NCI-H146 treated with DMSO at 0.1 percent for 48 hours (cell line): ENCODE results near the gene HAO1.
"Not testable (repeated sequence)": the region's sequence is repeated elsewhere in the genome, so short reads cannot be mapped to it uniquely, and the experiment has no call there.

Experiments
- DNase-seq: peaks from one replicate; lab custom pipeline; 2025; ENCODE audit not compliant: unreplicated experiment; lab: John Stamatoyannopoulos, UW

The HAO1 gene

DNA sequence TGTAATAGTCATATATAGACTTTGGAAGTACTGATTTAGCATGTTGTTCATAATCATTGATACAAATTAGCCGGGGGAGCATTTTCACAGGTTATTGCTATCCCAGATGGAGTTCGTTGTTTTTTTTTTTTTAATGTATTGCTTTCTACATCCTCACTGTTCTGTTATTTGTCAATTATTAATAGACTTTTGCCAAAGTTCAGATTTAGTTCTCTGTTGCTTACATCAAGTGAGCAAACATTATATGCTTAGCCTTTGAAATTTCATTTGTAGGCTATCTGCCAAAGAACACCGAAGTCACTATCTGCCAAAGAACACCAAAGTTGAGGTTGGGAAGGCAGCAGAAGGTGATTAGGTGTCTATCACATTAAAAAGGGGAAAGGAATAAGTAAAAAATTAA lies at the start of gene HAO1:
HAO1 (minus strand) TSS at position 118 of the 400 bp plus-strand sequence; CDS start at position 82, 36 bp downstream.
- DNase-seq, result no peak

- no peak for DNase-seq
Measured at GRCh38 chr20:7989379-7989778, 49.1 kb upstream of the HAO1 start.

- no peak for DNase-seq
Measured at GRCh38 chr20:7985916-7986315, 45.7 kb upstream of the HAO1 start.

- no peak for DNase-seq
Measured at GRCh38 chr20:7984192-7984591, 43.9 kb upstream of the HAO1 start.

DNA sequence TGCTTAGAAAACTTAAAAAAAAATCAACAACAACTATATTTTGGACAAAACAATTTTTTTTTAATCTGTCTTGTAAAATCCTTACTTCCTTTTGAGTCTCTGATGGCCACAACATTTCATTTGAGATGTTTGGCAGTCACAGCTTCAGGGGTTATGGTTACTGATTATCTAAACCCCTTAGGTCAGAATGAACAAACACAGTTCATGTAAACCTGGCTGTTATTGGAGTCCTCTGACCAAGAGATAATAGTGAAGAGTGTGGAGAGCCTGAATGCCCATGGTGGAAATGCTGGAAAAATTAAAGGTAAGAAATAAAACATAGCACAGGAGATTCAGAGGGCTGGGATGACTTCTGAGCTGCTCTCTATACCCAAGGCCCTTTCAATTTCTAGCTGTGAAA lies 41.1 kb upstream of the HAO1 start:
- no peak for DNase-seq

GRCh38 chr20:7980332-7981046 lies 40.2 kb upstream of the HAO1 start:
- peak; percentile 5 for DNase-seq

GRCh38 chr20:7977709-7978108 lies 37.5 kb upstream of the HAO1 start:
- no peak for DNase-seq

- no peak for DNase-seq
Measured at GRCh38 chr20:7975851-7976414, 35.7 kb upstream of the HAO1 start.

GRCh38 chr20:7974785-7975435 lies 34.7 kb upstream of the HAO1 start:
- no peak for DNase-seq

GRCh38 chr20:7971536-7972280 lies 31.4 kb upstream of the HAO1 start:
- no peak for DNase-seq

DNA sequence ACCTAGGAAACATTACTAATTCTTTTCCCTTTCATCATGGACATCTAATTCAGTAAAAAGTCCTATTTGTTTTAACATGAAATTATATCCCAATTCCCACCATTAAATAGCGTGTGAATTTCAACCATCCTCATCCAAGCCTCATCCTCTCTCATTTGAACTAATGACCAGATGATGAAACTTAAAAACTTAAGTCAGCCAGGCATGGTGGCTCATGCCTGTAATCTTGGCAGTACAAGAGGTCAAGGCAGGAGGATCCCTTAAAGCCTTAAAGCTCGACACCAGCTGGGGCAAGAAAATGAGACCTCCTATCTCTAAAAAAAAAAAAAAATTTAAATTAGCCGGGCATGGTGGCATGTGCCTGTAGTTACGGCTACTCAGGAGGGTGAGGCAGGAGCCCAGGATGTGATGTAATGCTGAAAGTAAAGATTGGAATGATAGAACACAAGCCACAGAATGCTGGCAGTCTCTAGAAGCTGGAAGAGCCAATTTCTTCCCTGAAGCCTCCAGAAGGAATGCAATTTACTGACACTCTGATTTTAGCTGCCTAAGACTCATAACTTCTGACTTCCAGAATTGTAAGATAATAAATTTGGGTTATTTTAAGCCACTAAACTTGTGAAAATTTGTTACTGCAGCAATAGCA lies 27.1 kb upstream of the HAO1 start:
- DNase-seq, result no peak

GRCh38 chr20:7966176-7966575 lies 25.9 kb upstream of the HAO1 start:
- DNase-seq, result no peak

DNA sequence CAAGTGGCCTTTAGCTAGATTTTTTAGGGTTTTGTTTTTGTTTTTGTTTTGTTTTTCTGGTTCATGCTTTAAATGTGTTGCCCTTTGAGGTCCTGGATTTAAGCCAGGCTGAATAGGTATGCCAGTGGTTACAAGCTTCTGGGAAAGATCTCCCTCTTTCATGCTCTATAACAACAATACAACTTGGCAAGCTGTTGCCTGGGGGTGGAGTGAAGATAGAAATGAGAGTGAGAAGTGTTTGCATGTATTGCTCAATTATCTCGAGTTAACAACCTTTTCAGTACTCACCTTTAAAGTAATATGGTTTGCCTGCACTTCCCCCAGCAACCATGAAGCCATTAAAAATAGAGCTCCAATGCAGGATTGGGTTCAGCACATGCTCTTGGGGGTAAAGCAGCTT lies 19.2 kb upstream of the HAO1 start:
- no peak for DNase-seq

DNA sequence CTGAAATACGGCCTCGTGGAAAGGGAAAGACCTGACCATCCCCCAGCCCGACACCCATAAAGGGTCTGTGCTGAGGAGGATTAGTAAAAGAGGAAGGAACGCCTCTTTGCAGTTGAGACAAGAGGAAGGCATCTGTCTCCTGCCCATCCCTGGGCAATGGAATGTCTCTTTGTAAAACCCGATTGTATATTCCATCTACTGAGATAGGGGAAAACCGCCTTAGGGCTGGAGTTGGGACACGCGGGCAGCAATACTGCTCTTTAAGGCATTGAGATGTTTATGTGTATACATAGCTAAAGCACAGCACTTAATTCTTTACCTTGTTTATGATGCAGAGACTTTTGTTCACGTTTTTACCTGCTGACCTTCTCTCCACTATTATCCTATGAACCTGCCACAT lies 16.3 kb upstream of the HAO1 start:
- not testable (repeated sequence) for DNase-seq

- DNase-seq, result no peak
Measured at GRCh38 chr20:7950387-7950786, 10.1 kb upstream of the HAO1 start.

GRCh38 chr20:7943891-7944290 lies 3.6 kb upstream of the HAO1 start:
- DNase-seq, result no peak

DNA sequence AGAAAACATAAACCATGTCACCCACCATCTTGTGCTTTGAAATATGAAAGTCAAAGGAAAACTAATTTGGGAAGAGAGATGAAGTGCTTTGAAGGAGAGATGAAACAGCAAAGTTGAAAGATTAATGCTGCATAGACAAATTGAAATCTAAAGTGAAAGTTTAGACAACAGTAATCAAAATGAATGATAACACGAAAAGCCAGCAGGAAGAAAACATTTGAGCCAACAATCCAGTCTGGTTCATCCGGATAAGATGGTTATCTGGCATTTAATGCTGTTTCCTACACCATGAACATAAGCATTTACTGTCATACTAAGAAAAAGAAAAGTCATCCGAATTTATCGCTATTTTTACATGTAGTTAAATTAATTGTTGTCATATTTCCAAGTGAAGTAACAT lies 595 bp downstream of the HAO1 start:
- DNase-seq, result no peak

DNA sequence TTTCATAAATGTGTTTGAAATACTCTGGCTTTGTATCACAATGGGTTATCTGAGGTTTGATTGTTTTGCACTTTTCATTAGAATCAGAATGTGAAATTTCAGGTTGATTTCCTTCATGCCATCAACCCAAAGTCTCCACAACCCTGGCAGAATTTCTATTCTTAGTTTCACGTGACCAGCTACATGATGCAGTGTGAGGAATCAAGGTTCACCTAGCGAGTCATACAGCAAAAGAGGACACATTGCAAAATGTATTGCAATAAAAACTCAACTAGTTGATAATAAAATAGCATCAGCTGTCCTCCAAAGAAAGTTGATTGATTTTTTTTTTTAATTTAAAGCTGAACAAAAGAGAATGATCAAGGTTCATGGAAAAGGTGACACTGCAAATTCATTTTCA lies 2.2 kb downstream of the HAO1 start:
- DNase-seq, result no peak

- DNase-seq, result no peak
Measured at GRCh38 chr20:7937328-7937727, 2.9 kb downstream of the HAO1 start.

DNA sequence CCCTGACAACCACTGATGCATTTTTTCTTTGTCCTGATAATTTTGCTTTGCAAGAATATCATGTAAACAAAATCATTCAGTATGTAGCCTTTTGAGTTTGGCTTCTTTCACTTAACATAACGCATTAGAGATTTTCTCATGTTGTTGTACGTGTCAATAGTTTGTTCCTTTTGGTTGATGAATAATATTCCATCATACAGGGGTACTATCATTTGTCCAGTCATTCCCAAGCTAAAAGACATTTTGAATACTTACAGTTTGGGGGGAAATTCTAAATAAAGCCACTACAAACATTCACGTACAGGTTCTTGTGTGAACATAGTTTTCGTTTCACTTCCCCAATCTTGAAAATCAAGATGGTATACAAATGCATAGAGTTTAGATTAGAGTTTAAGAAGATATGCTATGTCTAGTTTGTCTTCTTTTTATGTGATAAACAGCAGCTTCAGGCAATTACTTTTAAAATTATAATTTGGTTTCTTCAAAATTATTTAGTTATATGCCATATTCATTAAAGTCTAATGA lies 5.2 kb downstream of the HAO1 start:
- DNase-seq, result no peak

GRCh38 chr20:7933346-7933745 lies 6.9 kb downstream of the HAO1 start:
- no peak for DNase-seq
